Stimulated activated CD8-positive, alpha-beta memory T cell treated with anti-CD3 and anti-CD28 coated beads, Interleukin-7, amount 100 ng/mL, for 24 hours (primary cell): ENCODE measurements around the gene ZFP64.
"Not testable (repeated sequence)": the region's sequence is repeated elsewhere in the genome, so short reads cannot be mapped to it uniquely, and the experiment has no call there.

Experiments used
- DNase-seq: peaks from one replicate; pipeline ENCODE4 v3.0.0-alpha.2; 2020; ENCODE audit warnings: low read depth

Gene ZFP64

GRCh38 chr20:52191132-52191915 is at the start of gene ZFP64:
ZFP64 (minus strand) TSS chr20:52191779; CDS start chr20:52191636, 143 bp downstream.
- peak; percentile 38 for DNase-seq

GRCh38 chr20:52240802-52241201 is 49.2 kb upstream of the ZFP64 start:
- no peak for DNase-seq

- DNase-seq = no peak
Measured at GRCh38 chr20:52239102-52239501, 47.5 kb upstream of the ZFP64 start.

GRCh38 chr20:52236292-52236691 is 44.7 kb upstream of the ZFP64 start:
- DNase-seq = no peak

GRCh38 chr20:52235129-52235528 is 43.5 kb upstream of the ZFP64 start:
- no peak for DNase-seq

- DNase-seq = no peak
Measured at GRCh38 chr20:52234302-52235045, 42.9 kb upstream of the ZFP64 start.

GRCh38 chr20:52231230-52231746 is 39.7 kb upstream of the ZFP64 start:
- DNase-seq = no peak

GRCh38 chr20:52230409-52230808 is 38.8 kb upstream of the ZFP64 start:
- DNase-seq = no peak

- not testable (repeated sequence) for DNase-seq
Measured at GRCh38 chr20:52229346-52229745, 37.8 kb upstream of the ZFP64 start.

- DNase-seq = no peak
Measured at GRCh38 chr20:52226370-52226769, 34.8 kb upstream of the ZFP64 start.

GRCh38 chr20:52224920-52225319 is 33.3 kb upstream of the ZFP64 start:
- DNase-seq = no peak

- not testable (repeated sequence) for DNase-seq
Measured at GRCh38 chr20:52221362-52221761, 29.8 kb upstream of the ZFP64 start.

- not testable (repeated sequence) for DNase-seq
Measured at GRCh38 chr20:52220891-52221290, 29.3 kb upstream of the ZFP64 start.

GRCh38 chr20:52219441-52219840 is 27.9 kb upstream of the ZFP64 start:
- DNase-seq = no peak

GRCh38 chr20:52217689-52218395 is 26.3 kb upstream of the ZFP64 start:
- no peak for DNase-seq

GRCh38 chr20:52213995-52214394 is 22.4 kb upstream of the ZFP64 start:
- no peak for DNase-seq

GRCh38 chr20:52212943-52213342 is 21.4 kb upstream of the ZFP64 start:
- no peak for DNase-seq

GRCh38 chr20:52210037-52210990 is 18.7 kb upstream of the ZFP64 start:
- DNase-seq = no peak

- DNase-seq = no peak
Measured at GRCh38 chr20:52209154-52209571, 17.6 kb upstream of the ZFP64 start.

- DNase-seq = no peak
Measured at GRCh38 chr20:52207020-52207810, 15.6 kb upstream of the ZFP64 start.
